ENCODE data around the gene LRIG2.
A peak's percentile ranks its signal among the peaks of the same experiment; 100 is the strongest.
"Not testable (repeated sequence)": the region's sequence is repeated elsewhere in the genome, so short reads cannot be mapped to it uniquely, and the experiment has no call there.

The LRIG2 gene

GRCh38 chr1:113126207-113126606 is 53.2 kb downstream of the LRIG2 start:
- no peak for DNase-seq (ENCODE audit: low read depth in 2 of 2)

- DNase-seq (ENCODE audit: low read depth in 2 of 2): no peak
Observed at GRCh38 chr1:113128116-113128515, 55.1 kb downstream of the LRIG2 start.

- DNase-seq (ENCODE audit: low read depth in 2 of 2): no peak
Observed at GRCh38 chr1:113129529-113130185, 56.7 kb downstream of the LRIG2 start.

- DNase-seq (ENCODE audit: low read depth in 2 of 2): no peak
Observed at GRCh38 chr1:113133038-113133437, 60.0 kb downstream of the LRIG2 start.

- no peak for DNase-seq (ENCODE audit: low read depth in 2 of 2)
Observed at GRCh38 chr1:113133759-113134158, 60.8 kb downstream of the LRIG2 start.

- DNase-seq (ENCODE audit: low read depth in 2 of 2): no peak
Observed at GRCh38 chr1:113135460-113135859, 62.5 kb downstream of the LRIG2 start.

- no peak for DNase-seq (ENCODE audit: low read depth in 2 of 2)
Observed at GRCh38 chr1:113136476-113136875, 63.5 kb downstream of the LRIG2 start.

- no peak for DNase-seq (ENCODE audit: low read depth in 2 of 2)
Observed at GRCh38 chr1:113137563-113137962, 64.6 kb downstream of the LRIG2 start.

GRCh38 chr1:113138778-113139177 is 65.8 kb downstream of the LRIG2 start:
- no peak for DNase-seq (ENCODE audit: low read depth in 2 of 2)

GRCh38 chr1:113140176-113140575 is 67.2 kb downstream of the LRIG2 start:
- DNase-seq (ENCODE audit: low read depth in 2 of 2): no peak

- peak in 1 of 2 donors; percentile 17 for DNase-seq (ENCODE audit: low read depth in 2 of 2)
Observed at GRCh38 chr1:113140588-113141446, 67.8 kb downstream of the LRIG2 start.

- DNase-seq (ENCODE audit: low read depth in 2 of 2): no peak
Observed at GRCh38 chr1:113141650-113142473, 68.9 kb downstream of the LRIG2 start.

- no peak for DNase-seq (ENCODE audit: low read depth in 2 of 2)
Observed at GRCh38 chr1:113142791-113143190, 69.8 kb downstream of the LRIG2 start.

- DNase-seq (ENCODE audit: low read depth in 2 of 2): no peak
Observed at GRCh38 chr1:113146242-113147072, 73.5 kb downstream of the LRIG2 start.

- no peak for DNase-seq (ENCODE audit: low read depth in 2 of 2)
Observed at GRCh38 chr1:113147073-113147625, 74.2 kb downstream of the LRIG2 start.

GRCh38 chr1:113147826-113148225 is 74.8 kb downstream of the LRIG2 start:
- DNase-seq (ENCODE audit: low read depth in 2 of 2): no peak

- DNase-seq (ENCODE audit: low read depth in 2 of 2): not testable (repeated sequence)
Observed at GRCh38 chr1:113150494-113150893, 77.5 kb downstream of the LRIG2 start.

GRCh38 chr1:113153116-113153803 is 80.3 kb downstream of the LRIG2 start:
- DNase-seq (ENCODE audit: low read depth in 2 of 2): no peak

- no peak for DNase-seq (ENCODE audit: low read depth in 2 of 2)
Observed at GRCh38 chr1:113156368-113156767, 83.4 kb downstream of the LRIG2 start.

- not testable (repeated sequence) for DNase-seq (ENCODE audit: low read depth in 2 of 2)
Observed at GRCh38 chr1:113158743-113159142, 85.7 kb downstream of the LRIG2 start.

Data from stimulated activated CD4-positive, alpha-beta T cell treated with anti-CD3 and anti-CD28 coated beads, Interleukin-1b, Interleukin-23, amount 100 ng/mL, for 1 hour (primary cell).